Astrocyte (in vitro differentiated cells and primary cell): ENCODE results near the gene DCAF4. TPM values are rescaled to one million over a fixed set of nuclear protein-coding genes. Genes with fewer than 3 reads are reported as not detected.
A peak's percentile ranks its signal among the peaks of the same experiment; 100 is the strongest.

Experiments
- DNase-seq: peaks from one replicate; pipeline ENCODE4 v3.0.0-alpha.2; 2010; ENCODE audit warnings: low read depth
- FAIRE-seq: peaks from 2 replicates; lab custom pipeline; 2011; peaks lifted over from hg19 to GRCh38; lab: Jason Lieb, UNC
- H2AFZ ChIP-seq: 2 replicates; pipeline ENCODE4 v1.6.0; 2012; ENCODE audit warnings: low read depth, low read length, inconsistent platforms
- H3K27ac ChIP-seq: 2 replicates; pipeline ENCODE4 v1.5.1; 2011; ENCODE audit warnings: low read depth, low read length, inconsistent platforms
- H3K27me3 ChIP-seq: 2 replicates; pipeline ENCODE4 v1.6.0; 2011; ENCODE audit warnings: low read length, inconsistent platforms; ENCODE audit not compliant: insufficient read depth
- H3K36me3 ChIP-seq: 2 replicates; pipeline ENCODE4 v1.5.1; 2011; ENCODE audit warnings: low read length, inconsistent platforms; ENCODE audit not compliant: insufficient read depth
- H3K4me1 ChIP-seq: 2 replicates; pipeline ENCODE4 v1.5.1; 2011; ENCODE audit warnings: low read length, inconsistent platforms; ENCODE audit not compliant: insufficient read depth
- H3K4me2 ChIP-seq: 2 replicates; pipeline ENCODE4 v1.6.0; 2012; ENCODE audit warnings: low read length, inconsistent platforms
- H3K4me3 ChIP-seq: 2 replicates; pipeline ENCODE4 v1.5.1; 2011; ENCODE audit warnings: low read depth, mild to moderate bottlenecking, low read length, inconsistent platforms; ENCODE audit not compliant: insufficient read depth
- H3K79me2 ChIP-seq: 2 replicates; pipeline ENCODE4 v1.6.0; 2012; ENCODE audit warnings: mild to moderate bottlenecking, low read length, inconsistent platforms; ENCODE audit not compliant: insufficient read depth
- H3K9ac ChIP-seq: 2 replicates; pipeline ENCODE4 v1.6.0; 2012; ENCODE audit warnings: mild to moderate bottlenecking, low read length, inconsistent platforms
- H3K9me3 ChIP-seq: 2 replicates; pipeline ENCODE4 v1.5.1; 2012; ENCODE audit warnings: low read depth, mild to moderate bottlenecking, low read length, inconsistent platforms; ENCODE audit not compliant: insufficient read depth
- H4K20me1 ChIP-seq: 2 replicates; pipeline ENCODE4 v1.6.0; 2012; ENCODE audit warnings: low read length, inconsistent platforms; ENCODE audit not compliant: insufficient read depth
- H3K27ac Mint-ChIP-seq: one replicate; pipeline ENCODE4 v1.8.0; 2021; ENCODE audit warnings: mild to moderate bottlenecking, mixed read lengths; ENCODE audit not compliant: unreplicated experiment
- H3K27me3 Mint-ChIP-seq: one replicate; pipeline ENCODE4 v1.8.0; 2021; ENCODE audit warnings: low read depth, mixed read lengths; ENCODE audit not compliant: unreplicated experiment
- H3K36me3 Mint-ChIP-seq: one replicate; pipeline ENCODE4 v1.8.0; 2021; ENCODE audit warnings: low read depth, mixed read lengths; ENCODE audit not compliant: unreplicated experiment
- H3K4me1 Mint-ChIP-seq: one replicate; pipeline ENCODE4 v1.8.0; 2021; ENCODE audit warnings: low read depth, mixed read lengths; ENCODE audit not compliant: unreplicated experiment
- H3K4me3 Mint-ChIP-seq: one replicate; pipeline ENCODE4 v1.8.0; 2021; ENCODE audit warnings: mild to moderate bottlenecking, moderate library complexity, mixed read lengths; ENCODE audit not compliant: unreplicated experiment
- H3K9me3 Mint-ChIP-seq: one replicate; pipeline ENCODE4 v1.8.0; 2021; ENCODE audit warnings: mild to moderate bottlenecking, mixed read lengths; ENCODE audit not compliant: unreplicated experiment
- EZH2 ChIP-seq: IDR thresholded peaks from 2 replicates; pipeline ENCODE4 v1.6.1; 2012; ENCODE audit warnings: mild to moderate bottlenecking, low read length, inconsistent platforms; ENCODE audit not compliant: insufficient read depth
- total RNA-seq: library from RNA; stranded (reverse); gene quantifications from 2 replicates; pipeline ENCODE4 v1.2.1, GENCODE V29; 2021
- TF ChIP-seq, protein P1 (sequence below): IDR thresholded peaks from 2 replicates; pipeline ENCODE4 v1.5.1; 2011; ENCODE audit warnings: low read depth, mild to moderate bottlenecking, inconsistent platforms, low read length, moderate library complexity; ENCODE audit not compliant: insufficient read depth

The DCAF4 gene
- total RNA-seq, 1 donor from 2014 or later: 33.5 TPM

DNA sequence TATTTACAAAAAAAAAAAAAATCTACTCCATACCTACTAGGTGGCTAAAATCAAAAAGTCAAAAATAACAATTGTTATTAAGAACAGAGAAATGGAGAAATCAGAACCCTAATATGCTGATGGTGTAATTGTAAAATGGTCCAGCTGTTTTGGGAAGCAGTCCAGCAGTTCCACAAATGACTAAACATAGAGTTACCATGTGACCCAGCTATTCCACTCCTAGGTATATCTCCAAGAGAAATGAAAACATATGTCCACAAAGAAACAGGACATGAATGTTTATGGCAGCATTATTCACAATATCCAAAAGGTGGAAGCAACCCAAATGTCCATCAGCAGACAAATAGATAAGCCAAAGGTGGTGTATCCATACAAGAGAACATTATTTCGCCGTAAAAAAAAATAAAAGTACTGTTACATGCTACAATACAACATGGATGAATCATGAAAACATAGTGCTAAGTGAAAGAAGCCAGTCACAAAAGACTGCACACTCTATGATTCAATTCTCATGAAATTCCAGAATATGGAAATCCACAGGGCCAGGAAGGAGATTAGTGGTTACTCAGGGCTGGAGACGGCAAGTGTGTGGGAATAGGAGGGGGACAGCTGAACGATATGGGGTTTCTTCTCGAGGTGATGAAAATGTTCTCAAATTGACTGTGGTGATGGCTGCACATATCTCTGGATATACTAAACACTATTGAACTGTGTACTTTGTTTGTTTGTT lies 23.3 kb upstream of the DCAF4 start:
- FAIRE-seq (no peak), DNase-seq (no peak)
- Histone ChIP-seq H4K20me1 (no peaks in the 10 kb centered on the region), H3K4me2 (no peak overlapping the region), H3K9me3 (no peaks in the 10 kb centered on the region), H3K27me3 (no peaks in the 10 kb centered on the region), H3K9ac (no peak overlapping the region), H3K79me2 (no peaks in the 10 kb centered on the region), H3K27ac (no peak overlapping the region), H3K4me1 (peaks cover 33% of the 10 kb centered on the region), H2AFZ (no peak overlapping the region), H3K36me3 (no peaks in the 10 kb centered on the region), H3K4me3 (no peak overlapping the region)
- no peak for TF ChIP-seq EZH2
- TF ChIP-seq, protein P1, sequence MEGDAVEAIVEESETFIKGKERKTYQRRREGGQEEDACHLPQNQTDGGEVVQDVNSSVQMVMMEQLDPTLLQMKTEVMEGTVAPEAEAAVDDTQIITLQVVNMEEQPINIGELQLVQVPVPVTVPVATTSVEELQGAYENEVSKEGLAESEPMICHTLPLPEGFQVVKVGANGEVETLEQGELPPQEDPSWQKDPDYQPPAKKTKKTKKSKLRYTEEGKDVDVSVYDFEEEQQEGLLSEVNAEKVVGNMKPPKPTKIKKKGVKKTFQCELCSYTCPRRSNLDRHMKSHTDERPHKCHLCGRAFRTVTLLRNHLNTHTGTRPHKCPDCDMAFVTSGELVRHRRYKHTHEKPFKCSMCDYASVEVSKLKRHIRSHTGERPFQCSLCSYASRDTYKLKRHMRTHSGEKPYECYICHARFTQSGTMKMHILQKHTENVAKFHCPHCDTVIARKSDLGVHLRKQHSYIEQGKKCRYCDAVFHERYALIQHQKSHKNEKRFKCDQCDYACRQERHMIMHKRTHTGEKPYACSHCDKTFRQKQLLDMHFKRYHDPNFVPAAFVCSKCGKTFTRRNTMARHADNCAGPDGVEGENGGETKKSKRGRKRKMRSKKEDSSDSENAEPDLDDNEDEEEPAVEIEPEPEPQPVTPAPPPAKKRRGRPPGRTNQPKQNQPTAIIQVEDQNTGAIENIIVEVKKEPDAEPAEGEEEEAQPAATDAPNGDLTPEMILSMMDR: no peak
- H3K4me1 Mint-ChIP-seq: peaks cover 27% of the 10 kb centered on the region
- peaks cover 4% of the 10 kb centered on the region for H3K9me3 Mint-ChIP-seq
- peaks cover 11% of the 10 kb centered on the region for H3K27me3 Mint-ChIP-seq
- H3K36me3 Mint-ChIP-seq: no peaks in the 10 kb centered on the region
- no peak overlapping the region for H3K4me3 Mint-ChIP-seq
- H3K27ac Mint-ChIP-seq: no peak overlapping the region

DNA sequence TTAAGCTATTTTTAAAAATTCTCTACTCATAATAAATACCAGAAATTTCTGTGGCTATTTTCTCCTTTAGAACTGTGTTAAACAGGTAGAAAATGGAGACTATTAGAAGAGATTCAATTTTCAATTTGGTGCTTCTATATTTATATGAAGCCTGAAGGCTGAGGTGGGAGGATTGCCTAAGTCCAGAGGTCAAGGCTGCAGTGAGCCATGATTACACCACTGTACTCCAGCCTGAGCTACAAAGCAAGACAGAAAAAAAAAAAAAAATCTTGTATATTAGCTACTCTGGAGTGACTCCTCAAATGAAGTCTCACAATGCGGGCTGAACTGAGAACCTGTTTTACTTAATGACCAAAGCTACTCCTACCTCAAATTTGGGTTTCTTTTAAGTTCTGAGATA lies 22.5 kb upstream of the DCAF4 start:
- no peaks in the 10 kb centered on the region for H3K9me3 ChIP-seq
- H3K27ac Mint-ChIP-seq: no peak overlapping the region
- peaks cover 40% of the 10 kb centered on the region for H3K4me1 ChIP-seq
- H3K27me3 Mint-ChIP-seq: peaks cover 11% of the 10 kb centered on the region
- H3K27ac ChIP-seq: no peak overlapping the region
- FAIRE-seq (no peak), DNase-seq (no peak)
- H3K4me3 ChIP-seq: no peak overlapping the region
- no peaks in the 10 kb centered on the region for H4K20me1 ChIP-seq
- no peak for TF ChIP-seq EZH2
- TF ChIP-seq, protein P1: no peak
- H3K79me2 ChIP-seq: no peaks in the 10 kb centered on the region
- H3K4me3 Mint-ChIP-seq: no peak overlapping the region
- peaks cover 4% of the 10 kb centered on the region for H3K9me3 Mint-ChIP-seq
- no peak overlapping the region for H2AFZ ChIP-seq
- no peak overlapping the region for H3K9ac ChIP-seq
- no peaks in the 10 kb centered on the region for H3K36me3 Mint-ChIP-seq
- no peaks in the 10 kb centered on the region for H3K27me3 ChIP-seq
- no peak overlapping the region for H3K4me2 ChIP-seq
- H3K4me1 Mint-ChIP-seq: peaks cover 34% of the 10 kb centered on the region
- H3K36me3 ChIP-seq: no peaks in the 10 kb centered on the region

DNA sequence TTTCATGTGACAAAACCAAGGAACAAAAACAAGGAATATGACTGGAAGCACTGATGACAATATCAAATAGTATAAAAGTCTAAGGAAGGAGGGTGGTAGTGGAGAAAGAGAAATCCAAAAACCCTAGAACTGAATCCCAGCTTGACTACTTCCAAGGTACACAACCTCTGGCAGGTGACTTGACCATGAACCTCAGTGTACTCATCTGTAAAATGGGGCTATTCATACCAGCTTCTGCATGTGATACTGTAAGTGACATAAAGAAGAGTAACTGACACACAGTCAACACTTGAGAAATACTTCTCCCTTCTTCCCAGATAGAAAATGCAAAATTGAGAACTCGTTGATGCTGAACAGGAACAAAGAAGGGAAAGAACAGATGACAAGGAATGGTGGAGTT lies 22.0 kb upstream of the DCAF4 start:
- Histone ChIP-seq H2AFZ (no peak overlapping the region), H3K79me2 (no peaks in the 10 kb centered on the region), H3K9ac (no peak overlapping the region), H3K27me3 (no peaks in the 10 kb centered on the region), H4K20me1 (no peaks in the 10 kb centered on the region), H3K4me2 (peak overlapping the region; percentile 12), H3K27ac (no peak overlapping the region), H3K4me1 (peaks cover 40% of the 10 kb centered on the region), H3K4me3 (no peak overlapping the region), H3K9me3 (no peaks in the 10 kb centered on the region), H3K36me3 (no peaks in the 10 kb centered on the region)
- H3K27me3 Mint-ChIP-seq: peaks cover 11% of the 10 kb centered on the region
- peaks cover 4% of the 10 kb centered on the region for H3K9me3 Mint-ChIP-seq
- no peak for TF ChIP-seq EZH2
- TF ChIP-seq, protein P1: no peak
- no peak overlapping the region for H3K4me3 Mint-ChIP-seq
- H3K4me1 Mint-ChIP-seq: peaks cover 36% of the 10 kb centered on the region
- no peaks in the 10 kb centered on the region for H3K36me3 Mint-ChIP-seq
- DNase-seq (no peak), FAIRE-seq (no peak)
- peak overlapping the region; percentile 9 for H3K27ac Mint-ChIP-seq
